HepG2 (cell line): Measurements from ENCODE around the gene MAP3K19. TPM values are rescaled to one million over a fixed set of nuclear protein-coding genes. Genes with fewer than 3 reads are reported as not detected.

ENCODE experiments used
- ASH2L ChIP-seq: fragments of 300-600, 200-600 bp; sonication (generic); IDR thresholded peaks from 2 replicates; pipeline ENCODE4 v1.7.0; 2017; ENCODE audit warnings: low read depth, mild to moderate bottlenecking, moderate library complexity, mixed read lengths, low read length; ENCODE audit not compliant: insufficient read length
- CBX1 ChIP-seq: IDR thresholded peaks from one replicate; pipeline ENCODE4 v1.6.1; 2016; ENCODE audit warnings: antibody characterized with exemption, low read depth
- DNMT3B ChIP-seq: conservative IDR thresholded peaks from 2 replicates; pipeline ENCODE4 v1.6.1; 2016; ENCODE audit warnings: missing biosample characterization, control low read depth
- EP300 ChIP-seq, 3 experiments: sonication (generic) in 1 of 3; formaldehyde crosslinking in 1 of 3; IDR thresholded peaks; 2 replicates each; pipeline versions ENCODE4 v1.5.1 to v1.6.1; 2011 to 2020; ENCODE audit warnings: low read depth in 2 of 3, low read length in 2 of 3, borderline replicate concordance in 1 of 3, improper control_type of control experiment in 1 of 3, mild to moderate bottlenecking in 1 of 3, missing genetic modification reagents in 1 of 3, moderate library complexity in 1 of 3
- HNRNPUL1 ChIP-seq: fragments of 200-400 bp; formaldehyde crosslinking; IDR thresholded peaks from 2 replicates; pipeline ENCODE4 v1.6.1; 2017; ENCODE audit warnings: low read depth, mild to moderate bottlenecking, low read length, moderate library complexity
- HOXA7 ChIP-seq: sonication (generic); formaldehyde crosslinking; IDR thresholded peaks from 2 replicates; pipeline ENCODE4 v1.8.1; 2022; ENCODE audit warnings: mild to moderate bottlenecking, missing genetic modification reagents, moderate library complexity
- JDP2 ChIP-seq: sonication (generic); formaldehyde crosslinking; IDR thresholded peaks from 2 replicates; pipeline ENCODE4 v1.8.1; 2022; ENCODE audit warnings: missing genetic modification reagents, borderline replicate concordance
- MLLT10 ChIP-seq: sonication (generic); formaldehyde crosslinking; IDR thresholded peaks from 2 replicates; pipeline ENCODE4 v1.4.0; 2020; ENCODE audit warnings: missing genetic modification reagents
- NRL ChIP-seq: sonication (generic); formaldehyde crosslinking; IDR thresholded peaks from 2 replicates; pipeline ENCODE4 v1.5.0; 2020; ENCODE audit warnings: missing genetic modification reagents, mild to moderate bottlenecking, moderate library complexity, borderline replicate concordance
- POLR2AphosphoS5 ChIP-seq: IDR thresholded peaks from 2 replicates; pipeline ENCODE4 v1.6.1; 2012; ENCODE audit warnings: low read depth, low read length
- PTBP1 ChIP-seq: fragments of 200-400 bp; formaldehyde crosslinking; IDR thresholded peaks from 2 replicates; pipeline ENCODE4 v1.6.1; 2018; ENCODE audit warnings: low read length, low read depth; ENCODE audit not compliant: poor library complexity, severe bottlenecking
- RARG ChIP-seq: sonication (generic); formaldehyde crosslinking; IDR thresholded peaks from 2 replicates; pipeline ENCODE4 v1.4.0; 2020; ENCODE audit warnings: low read depth, mild to moderate bottlenecking, missing genetic modification reagents
- SSRP1 ChIP-seq: IDR thresholded peaks from 2 replicates; pipeline ENCODE4 v1.6.1; 2016; ENCODE audit warnings: control low read depth
- TGIF2 ChIP-seq: IDR thresholded peaks from 2 replicates; pipeline ENCODE4 v1.6.1; 2016; ENCODE audit warnings: control low read depth, missing compliant biosample characterization
- TIGD3 ChIP-seq: sonication (generic); formaldehyde crosslinking; IDR thresholded peaks from 2 replicates; pipeline ENCODE4 v1.5.1; 2020; ENCODE audit warnings: mild to moderate bottlenecking, missing genetic modification reagents, borderline replicate concordance
- ZBTB37 ChIP-seq: sonication (generic); formaldehyde crosslinking; IDR thresholded peaks from 2 replicates; pipeline ENCODE4 v1.4.0; 2020; ENCODE audit warnings: mild to moderate bottlenecking, missing genetic modification reagents
- ZBTB49 ChIP-seq: sonication (generic); formaldehyde crosslinking; IDR thresholded peaks from 2 replicates; pipeline ENCODE4 v1.4.0; 2020; ENCODE audit warnings: missing genetic modification reagents, borderline replicate concordance
- ZNF343 ChIP-seq: sonication (generic); formaldehyde crosslinking; IDR thresholded peaks from 2 replicates; pipeline ENCODE4 v1.4.0; 2020; ENCODE audit warnings: mild to moderate bottlenecking, missing genetic modification reagents
- ZNF746 ChIP-seq: sonication (generic); formaldehyde crosslinking; IDR thresholded peaks from 2 replicates; pipeline ENCODE4 v1.8.0; 2022; ENCODE audit warnings: mild to moderate bottlenecking, missing genetic modification reagents
- ZNF777 ChIP-seq: sonication (generic); formaldehyde crosslinking; IDR thresholded peaks from 2 replicates; pipeline ENCODE4 v1.4.0; 2020; ENCODE audit warnings: missing genetic modification reagents
- ZSCAN25 ChIP-seq: sonication (generic); formaldehyde crosslinking; IDR thresholded peaks from 2 replicates; pipeline ENCODE4 v1.8.0; 2022; ENCODE audit warnings: mild to moderate bottlenecking, missing genetic modification reagents
- ZSCAN31 ChIP-seq: sonication (generic); formaldehyde crosslinking; IDR thresholded peaks from 2 replicates; pipeline ENCODE4 v1.5.0; 2020; ENCODE audit warnings: low read depth, mild to moderate bottlenecking, missing genetic modification reagents
- polyA plus RNA-seq, 8 experiments: library from polyadenylated mRNA; depleted of rRNA in 3 of 8; stranded (reverse) in 7 of 8; unstranded in 1 of 8; fragments of >200 nt; fragmentation: Illumina TruSeq in 4 of 8; extraction: Trizol in 4 of 8; gene quantifications; 2 replicates each; pipeline versions ENCODE4 v1.2.1 to v1.2.3, GENCODE V29; 2011 to 2016; ENCODE audit warnings: low read depth in 4 of 8, missing spikeins in 1 of 8, mixed read lengths in 1 of 8; ENCODE audit not compliant: insufficient read depth in 1 of 8
- total RNA-seq, 5 experiments: library from RNA; depleted of rRNA; stranded (reverse); fragments of >200 nt; fragmentation: Illumina TruSeq; extraction: Trizol; gene quantifications; 2 replicates each; pipeline ENCODE4 v1.2.3, GENCODE V29; 2016; ENCODE audit warnings: low read depth in 1 of 5
- TF ChIP-seq, protein P1 (sequence below): sonication (generic); formaldehyde crosslinking; IDR thresholded peaks from 2 replicates; pipeline ENCODE4 v1.4.0; 2020; ENCODE audit warnings: missing genetic modification reagents
- TF ChIP-seq, protein P2 (sequence below): IDR thresholded peaks from 2 replicates; pipeline ENCODE4 v1.6.1; 2016; ENCODE audit warnings: low read depth, borderline replicate concordance

MAP3K19 gene
- total and polyA plus RNA-seq, 2 of the 13 experiments (the other 11 are each of a cell fraction or from before 2014, with no cell fraction given) = not detected

- TF ChIP-seq HNRNPUL1 = no peak
- TF ChIP-seq MLLT10 (CRISPR knock-in tag) = no peak
- no peak for TF ChIP-seq RARG
- no peak for TF ChIP-seq ZNF777 (CRISPR knock-in tag)
- peak; percentile 91 for TF ChIP-seq DNMT3B (CRISPR knock-in tag)
- TF ChIP-seq TGIF2 (CRISPR knock-in tag) = peak; percentile 86
- peak; percentile 65; the same call in 1 of the 2 replicates for TF ChIP-seq ZNF343
- peak; percentile 93 for TF ChIP-seq SSRP1 (CRISPR knock-in tag)
- TF ChIP-seq ZBTB49 (CRISPR knock-in tag) = no peak
- TF ChIP-seq ZSCAN25 (CRISPR knock-in tag) = peak; percentile 79; the same call in 1 of the 2 replicates
- TF ChIP-seq NRL (CRISPR knock-in tag) = peak; percentile 89; the same call in 1 of the 2 replicates
- TF ChIP-seq PTBP1 = no peak
- TF ChIP-seq ASH2L = peak; percentile 100
- TF ChIP-seq POLR2AphosphoS5 = peak; percentile 96
- TF ChIP-seq, protein P1, sequence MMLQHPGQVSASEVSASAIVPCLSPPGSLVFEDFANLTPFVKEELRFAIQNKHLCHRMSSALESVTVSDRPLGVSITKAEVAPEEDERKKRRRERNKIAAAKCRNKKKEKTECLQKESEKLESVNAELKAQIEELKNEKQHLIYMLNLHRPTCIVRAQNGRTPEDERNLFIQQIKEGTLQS (CRISPR knock-in tag) = peak; percentile 4; the same call in 1 of the 2 replicates
- TF ChIP-seq HOXA7 (CRISPR knock-in tag) = no peak
- peak; percentile 68 for TF ChIP-seq CBX1
- TF ChIP-seq ZBTB37 = no peak
- TF ChIP-seq ZSCAN31 = peak; percentile 78; the same call in 1 of the 2 replicates
- TF ChIP-seq, protein P2, sequence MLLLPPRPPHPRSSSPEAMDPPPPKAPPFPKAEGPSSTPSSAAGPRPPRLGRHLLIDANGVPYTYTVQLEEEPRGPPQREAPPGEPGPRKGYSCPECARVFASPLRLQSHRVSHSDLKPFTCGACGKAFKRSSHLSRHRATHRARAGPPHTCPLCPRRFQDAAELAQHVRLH (CRISPR knock-in tag) = peak; percentile 64; the same call in 1 of the 2 replicates
- no peak for TF ChIP-seq JDP2
- no peak for TF ChIP-seq EP300 (IDR thresholded peaks at IDR 0.05; ENCODE audit: low read depth in 2 of 2, low read length in 2 of 2)
- TF ChIP-seq EP300 (CRISPR knock-in tag; IDR thresholded peaks at IDR 0.05; ENCODE audit: borderline replicate concordance) = no peak
- TF ChIP-seq TIGD3 (CRISPR knock-in tag) = no peak
- no peak for TF ChIP-seq ZNF746 (CRISPR knock-in tag)
Measured at GRCh38 chr2:135052042-135052876, 5.0 kb upstream of the MAP3K19 start, which contains the start of gene RAB3GAP1 (continued).
